ENCODE results near the gene STX2.

DNA sequence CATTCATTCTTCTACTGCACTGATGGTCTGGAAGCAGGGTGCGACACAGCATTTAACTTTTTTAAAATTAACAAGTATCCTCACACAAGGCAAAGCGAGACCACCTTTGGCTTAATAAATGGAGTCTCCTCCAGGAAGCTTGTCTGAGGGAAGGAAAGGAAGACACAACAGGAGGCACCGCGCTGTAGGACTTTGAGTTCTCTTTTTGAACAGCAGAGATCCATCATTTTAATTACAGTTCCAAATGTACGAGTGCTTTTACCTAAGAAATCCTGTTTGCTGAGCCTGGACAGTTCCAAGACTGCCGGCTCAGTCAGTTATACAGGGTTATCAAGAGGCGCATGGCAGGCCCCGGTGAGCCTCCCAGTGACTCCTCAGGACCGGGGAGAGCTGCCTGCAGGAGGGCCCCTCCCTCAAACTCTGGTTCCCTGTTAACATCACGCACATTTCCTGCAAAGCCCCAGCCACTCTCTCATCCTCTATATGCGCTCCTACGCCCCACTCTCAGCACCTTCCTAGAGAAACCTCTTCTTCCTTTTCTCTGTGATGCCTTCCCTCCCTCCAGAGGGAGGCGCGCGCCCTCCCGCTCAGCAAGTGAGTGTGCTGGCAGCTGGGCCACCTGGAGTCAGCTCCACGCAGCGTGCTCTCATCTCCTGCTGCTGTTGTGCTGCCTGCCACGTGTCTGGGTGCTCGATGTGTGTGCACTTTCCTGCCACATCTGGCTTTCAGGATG is 46.1 kb downstream of the STX2 start:
- TF ChIP-seq, protein P1, sequence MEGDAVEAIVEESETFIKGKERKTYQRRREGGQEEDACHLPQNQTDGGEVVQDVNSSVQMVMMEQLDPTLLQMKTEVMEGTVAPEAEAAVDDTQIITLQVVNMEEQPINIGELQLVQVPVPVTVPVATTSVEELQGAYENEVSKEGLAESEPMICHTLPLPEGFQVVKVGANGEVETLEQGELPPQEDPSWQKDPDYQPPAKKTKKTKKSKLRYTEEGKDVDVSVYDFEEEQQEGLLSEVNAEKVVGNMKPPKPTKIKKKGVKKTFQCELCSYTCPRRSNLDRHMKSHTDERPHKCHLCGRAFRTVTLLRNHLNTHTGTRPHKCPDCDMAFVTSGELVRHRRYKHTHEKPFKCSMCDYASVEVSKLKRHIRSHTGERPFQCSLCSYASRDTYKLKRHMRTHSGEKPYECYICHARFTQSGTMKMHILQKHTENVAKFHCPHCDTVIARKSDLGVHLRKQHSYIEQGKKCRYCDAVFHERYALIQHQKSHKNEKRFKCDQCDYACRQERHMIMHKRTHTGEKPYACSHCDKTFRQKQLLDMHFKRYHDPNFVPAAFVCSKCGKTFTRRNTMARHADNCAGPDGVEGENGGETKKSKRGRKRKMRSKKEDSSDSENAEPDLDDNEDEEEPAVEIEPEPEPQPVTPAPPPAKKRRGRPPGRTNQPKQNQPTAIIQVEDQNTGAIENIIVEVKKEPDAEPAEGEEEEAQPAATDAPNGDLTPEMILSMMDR (conservative IDR thresholded peaks at IDR 0.05; ENCODE audit: low read length) = no peak
- TF ChIP-seq EZH2phosphoT487 (IDR thresholded peaks at IDR 0.05; ENCODE audit: borderline replicate concordance) = no peak

Data from Loucy (cell line).